Endothelial cell of umbilical vein (primary cell): ENCODE results near the gene OR52B6. TPM values are rescaled to one million over a fixed set of nuclear protein-coding genes. Genes with fewer than 3 reads are reported as not detected.

Experiments
- BruUV-seq: library from RNA; stranded (reverse); fragments of 400-500 nt; replicated peaks from 2 replicates; lab custom pipeline; 2021; lab: Mats Ljungman, UMichigan
- CTCF ChIA-PET: fragments of 300-600, 350-600 bp; sonication (Branson Sonifier 250); formaldehyde crosslinking; loops from one replicate; lab custom pipeline; 2021; ENCODE audit warnings: antibody characterized with exemption, inconsistent platforms; lab: Charles Lee
- POLR2A ChIA-PET: fragments of 300-600, 350-600 bp; sonication (Branson Sonifier 250); formaldehyde crosslinking; loops from one replicate; lab custom pipeline; 2021; ENCODE audit warnings: antibody characterized with exemption, inconsistent platforms; lab: Charles Lee
- DNase-seq: peaks from one replicate; pipeline ENCODE4 v3.0.0-alpha.2; 2011; ENCODE audit warnings: low read depth, low spot score
- FAIRE-seq: peaks from 2 replicates; lab custom pipeline; 2011; peaks lifted over from hg19 to GRCh38; lab: Jason Lieb, UNC
- H2AFZ ChIP-seq: 2 replicates; pipeline ENCODE4 v1.6.0; 2012; ENCODE audit warnings: low read depth, low read length, control low read depth, inconsistent platforms
- H3K27ac ChIP-seq: 2 replicates; pipeline ENCODE4 v1.5.1; 2011; ENCODE audit warnings: low read depth, mild to moderate bottlenecking, control low read depth, low read length, moderate library complexity; ENCODE audit not compliant: insufficient read depth
- H3K27me3 ChIP-seq, 2 experiments: 2 replicates each; pipeline versions ENCODE4 v1.6.0 to v1.6.1; 2011; ENCODE audit warnings: low read length in 2 of 2, mixed read lengths in 1 of 2; ENCODE audit not compliant: control insufficient read depth in 2 of 2, insufficient read depth in 2 of 2
- H3K36me3 ChIP-seq, 2 experiments: 2 replicates in 1 of 2; 3 replicates in 1 of 2; pipeline ENCODE4 v1.5.1; 2011; ENCODE audit warnings: low read length in 2 of 2, mild to moderate bottlenecking in 1 of 2, moderate library complexity in 1 of 2; ENCODE audit not compliant: control insufficient read depth in 2 of 2, insufficient read depth in 2 of 2; ENCODE audit errors: extremely low read depth in 1 of 2
- H3K4me1 ChIP-seq: 3 replicates; pipeline ENCODE4 v1.5.1; 2011; ENCODE audit warnings: mild to moderate bottlenecking, low read length; ENCODE audit not compliant: control insufficient read depth, insufficient read depth; ENCODE audit errors: extremely low read depth
- H3K4me2 ChIP-seq: 2 replicates; pipeline ENCODE4 v1.6.1; 2011; ENCODE audit warnings: low read length, control low read depth, mixed read lengths; ENCODE audit not compliant: insufficient read depth
- H3K4me3 ChIP-seq, 3 experiments: fragments of 200-600 bp in 1 of 3; sonication (generic), shearing (Covaris generic) in 1 of 3; replicated peaks in 1 of 3; 2 replicates each; pipeline ENCODE4 v1.5.1; 2011 to 2016; ENCODE audit warnings: control low read depth in 3 of 3, low read length in 3 of 3, mild to moderate bottlenecking in 2 of 3, inconsistent platforms in 1 of 3, low read depth in 1 of 3, moderate library complexity in 1 of 3; ENCODE audit not compliant: insufficient read depth in 1 of 3
- H3K79me2 ChIP-seq: 2 replicates; pipeline ENCODE4 v1.6.0; 2012; ENCODE audit warnings: low read length, inconsistent platforms; ENCODE audit not compliant: control insufficient read depth, insufficient read depth
- H3K9ac ChIP-seq: replicated peaks from 2 replicates; pipeline ENCODE3; 2011; ENCODE audit warnings: low read length, control low read depth; ENCODE audit not compliant: insufficient read depth; ENCODE audit errors: extremely low read depth
- H3K9me1 ChIP-seq: replicated peaks from 3 replicates; pipeline ENCODE4 v1.6.0; 2011; ENCODE audit warnings: mild to moderate bottlenecking, low read length; ENCODE audit not compliant: control insufficient read depth, insufficient read depth; ENCODE audit errors: extremely low read depth
- H3K9me3 ChIP-seq: replicated peaks from 2 replicates; pipeline ENCODE4 v1.5.1; 2012; ENCODE audit warnings: low read length, inconsistent platforms; ENCODE audit not compliant: control insufficient read depth, insufficient read depth
- H4K20me1 ChIP-seq: replicated peaks from 2 replicates; pipeline ENCODE3; 2011; ENCODE audit warnings: mild to moderate bottlenecking, low read length; ENCODE audit not compliant: control insufficient read depth, insufficient read depth; ENCODE audit errors: extremely low read depth
- CTCF ChIP-seq, 2 donors: IDR thresholded peaks; 1 replicate in 1 of 2; 2 replicates in 1 of 2; pipeline ENCODE4 v1.5.1; 2011; ENCODE audit warnings: low read length in 2 of 2, mild to moderate bottlenecking in 2 of 2, moderate library complexity in 2 of 2, control low read depth in 1 of 2, inconsistent platforms in 1 of 2, low read depth in 1 of 2; ENCODE audit not compliant: insufficient read depth in 1 of 2; ENCODE audit errors: extremely low read depth in 1 of 2
- EZH2 ChIP-seq: IDR thresholded peaks from 2 replicates; pipeline ENCODE4 v1.6.1; 2012; ENCODE audit warnings: borderline replicate concordance, low read depth, mild to moderate bottlenecking, moderate library complexity, low read length, inconsistent platforms; ENCODE audit not compliant: severe bottlenecking
- FOS ChIP-seq: IDR thresholded peaks from 2 replicates; pipeline ENCODE4 v1.6.1; 2011; ENCODE audit warnings: mild to moderate bottlenecking, low read length, moderate library complexity, borderline replicate concordance; ENCODE audit not compliant: insufficient read depth
- GATA2 ChIP-seq: IDR thresholded peaks from 2 replicates; pipeline ENCODE4 v1.7.0; 2011; ENCODE audit warnings: low read depth, mild to moderate bottlenecking, moderate library complexity, mixed read lengths, low read length; ENCODE audit not compliant: insufficient read length, insufficient read depth
- JUN ChIP-seq: IDR thresholded peaks from 2 replicates; pipeline ENCODE4 v1.6.1; 2011; ENCODE audit warnings: borderline replicate concordance, low read depth; ENCODE audit not compliant: insufficient read length, insufficient read depth
- MAX ChIP-seq: IDR thresholded peaks from 2 replicates; pipeline ENCODE4 v1.6.1; 2011; ENCODE audit not compliant: insufficient read depth, insufficient read length
- MYC ChIP-seq: IDR thresholded peaks from one replicate; pipeline ENCODE4 v1.6.1; 2011; ENCODE audit warnings: mild to moderate bottlenecking, low read depth, low read length
- POLR2A ChIP-seq: IDR thresholded peaks from 2 replicates; pipeline ENCODE4 v1.6.1; 2012; ENCODE audit warnings: low read depth, mild to moderate bottlenecking, control low read depth, low read length
- POLR2AphosphoS5 ChIP-seq: IDR thresholded peaks from 2 replicates; pipeline ENCODE4 v1.6.1; 2012; ENCODE audit warnings: low read depth, mild to moderate bottlenecking, control low read depth, low read length, moderate library complexity; ENCODE audit not compliant: insufficient read depth
- dilution Hi-C: fragments of 300-500 bp; cut with MboI; formaldehyde crosslinking; loops from one replicate; pipeline ENCODE4 v1.15.0; 2019; ENCODE audit warnings: low sequenced_read_pairs; ENCODE audit not compliant: extremely low pct_ligation_motif_present
- intact Hi-C: fragments of 100-400 bp; cut with micrococcal nuclease; formaldehyde crosslinking; loops from one replicate; pipeline ENCODE4 v1.10.0; 2022
- polyA plus RNA-seq, 4 experiments: library from polyadenylated mRNA; depleted of rRNA in 3 of 4; stranded (reverse) in 3 of 4; unstranded in 1 of 4; fragments of >200 nt; gene quantifications; 2 replicates each; pipeline versions ENCODE4 v1.2.1 to v1.2.3, GENCODE V29; 2011 to 2012; ENCODE audit warnings: missing spikeins in 1 of 4
- total RNA-seq: library from RNA; stranded (reverse); gene quantifications from 2 replicates; pipeline ENCODE4 v1.2.3, GENCODE V29; 2021

OR52B6 gene
- total and polyA plus RNA-seq, 2 donors (not counting 3 experiments of a cell fraction or from before 2014, with no cell fraction given) = not detected

- Histone ChIP-seq H2AFZ (no peak within 1 kb of the TSS), H3K36me3 (no peaks in the 10 kb centered on the region), H3K4me1 (no peaks in the 10 kb centered on the region), H3K4me3 (no peak within 1 kb of the TSS), H3K9ac (no peak within 1 kb of the TSS), H3K9me3 (no peaks in the 10 kb centered on the region), H3K27me3 (no peaks in the 10 kb centered on the region), H3K4me2 (no peak within 1 kb of the TSS), H4K20me1 (no peaks in the 10 kb centered on the region), H3K9me1 (no peaks in the 10 kb centered on the region), H3K79me2 (no peaks in the 10 kb centered on the region), H3K27ac (no peak within 1 kb of the TSS)
- FAIRE-seq (no peak), DNase-seq (no peak)
- dilution Hi-C loops (no loop called here), intact Hi-C loops (no loop called here)
- CTCF ChIA-PET = no interaction called here
- BruUV-seq = no TSS peak
- no peak for TF ChIP-seq POLR2A
- no peak for TF ChIP-seq GATA2
- TF ChIP-seq FOS = no peak
- TF ChIP-seq MAX = no peak
- TF ChIP-seq MYC = no peak
- no peak for TF ChIP-seq POLR2AphosphoS5
- TF ChIP-seq CTCF (IDR thresholded peaks at IDR 0.05; ENCODE audit: extremely low read depth in 1 of 2, insufficient read depth in 1 of 2, low read depth in 1 of 2, low read length in 2 of 2) = no peak
- TF ChIP-seq EZH2 = no peak
- TF ChIP-seq JUN = no peak
- POLR2A ChIA-PET = no interaction called here
These were observed 32.2 kb upstream of the OR52B6 start, which contains the start of gene OR52H1 for GRCh38 chr11:5548440-5548839. OR52H1 (minus strand) TSS chr11:5548540; CDS start chr11:5545505, 3,035 bp downstream.
